HG03432 (cell line): Measurements from ENCODE around the gene SLC35C1.

Source experiments
- ATAC-seq: cut with Tn5 transposase; IDR thresholded peaks from one replicate; pipeline ENCODE4 v1.9.1; 2021; ENCODE audit warnings: mild to moderate bottlenecking, moderate library complexity; ENCODE audit not compliant: unreplicated experiment

Gene SLC35C1

GRCh38 chr11:45844822-45845578, 40.1 kb downstream of the SLC35C1 start:
- no peak for ATAC-seq

DNA sequence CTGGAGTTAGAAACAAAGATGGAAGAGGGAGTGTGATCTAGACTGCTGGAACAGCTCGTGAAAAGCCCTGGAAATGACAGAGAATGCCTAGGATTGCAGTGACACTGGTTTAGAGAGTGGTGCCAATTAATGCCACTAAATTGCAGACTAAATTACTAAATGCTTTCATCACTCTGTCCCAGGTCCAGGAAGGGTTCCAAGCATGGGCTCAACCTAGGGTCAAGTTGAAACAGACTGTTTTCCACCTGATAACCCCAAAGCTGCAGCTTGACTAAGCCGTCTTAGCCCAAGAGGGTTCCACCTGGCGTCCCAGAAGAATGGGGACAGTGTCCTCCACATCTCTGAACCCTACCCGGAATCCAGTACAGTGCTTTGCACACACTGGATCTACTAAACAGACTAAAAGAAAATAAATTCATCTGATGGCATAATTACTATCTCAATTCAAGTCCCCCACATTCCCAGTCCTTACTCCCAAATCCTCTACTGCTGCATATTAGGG, 41.3 kb downstream of the SLC35C1 start:
- ATAC-seq: no peak

- peak; percentile 95 for ATAC-seq
Measured at GRCh38 chr11:45846974-45847910, 42.3 kb downstream of the SLC35C1 start, which contains the start of gene CRY2. CRY2 (plus strand) TSS chr11:45847475; CDS start chr11:45847491, 16 bp downstream.

GRCh38 chr11:45847911-45848316, 43.0 kb downstream of the SLC35C1 start:
- peak; percentile 18 for ATAC-seq

- no peak for ATAC-seq
Measured at GRCh38 chr11:45848654-45849081, 43.7 kb downstream of the SLC35C1 start.

DNA sequence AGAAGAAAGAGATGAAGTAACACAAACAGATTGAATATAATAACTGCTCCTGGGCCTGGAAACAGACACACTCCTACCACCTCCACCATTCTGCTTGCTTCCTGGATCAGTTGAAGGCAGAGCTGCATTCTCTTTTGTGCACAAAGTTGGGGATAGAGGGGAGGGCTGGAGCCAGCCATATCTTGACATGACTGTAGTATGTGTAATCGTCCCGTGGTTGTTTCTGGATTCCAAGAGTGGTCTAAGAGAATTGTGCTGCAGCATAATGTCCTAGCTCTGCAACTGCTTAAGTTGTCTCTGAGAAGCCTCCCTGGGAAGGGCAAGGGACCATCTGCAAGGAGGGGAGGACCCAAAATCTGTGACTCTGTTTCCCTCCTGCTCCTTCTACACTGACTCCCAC, 45.5 kb downstream of the SLC35C1 start:
- no peak for ATAC-seq

DNA sequence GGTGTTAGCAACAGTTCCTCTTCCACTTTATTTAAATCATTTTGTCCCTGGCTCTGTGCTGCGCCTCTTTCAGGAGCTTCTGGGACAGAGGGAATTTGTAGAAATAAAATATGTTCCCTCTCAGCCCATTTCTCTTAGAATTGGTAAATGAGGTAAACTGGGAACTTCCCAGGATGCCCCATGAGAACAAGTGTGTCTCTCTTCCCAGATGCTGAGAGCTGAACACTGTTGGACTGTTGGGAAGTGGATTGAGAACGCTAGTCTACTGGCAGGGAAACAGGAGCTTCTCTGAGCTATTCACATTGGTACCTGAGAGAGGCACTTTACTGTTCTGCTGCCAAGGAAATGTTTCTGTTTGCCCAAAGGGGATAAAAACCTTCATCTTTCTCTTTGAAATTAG, 46.3 kb downstream of the SLC35C1 start:
- ATAC-seq: no peak

DNA sequence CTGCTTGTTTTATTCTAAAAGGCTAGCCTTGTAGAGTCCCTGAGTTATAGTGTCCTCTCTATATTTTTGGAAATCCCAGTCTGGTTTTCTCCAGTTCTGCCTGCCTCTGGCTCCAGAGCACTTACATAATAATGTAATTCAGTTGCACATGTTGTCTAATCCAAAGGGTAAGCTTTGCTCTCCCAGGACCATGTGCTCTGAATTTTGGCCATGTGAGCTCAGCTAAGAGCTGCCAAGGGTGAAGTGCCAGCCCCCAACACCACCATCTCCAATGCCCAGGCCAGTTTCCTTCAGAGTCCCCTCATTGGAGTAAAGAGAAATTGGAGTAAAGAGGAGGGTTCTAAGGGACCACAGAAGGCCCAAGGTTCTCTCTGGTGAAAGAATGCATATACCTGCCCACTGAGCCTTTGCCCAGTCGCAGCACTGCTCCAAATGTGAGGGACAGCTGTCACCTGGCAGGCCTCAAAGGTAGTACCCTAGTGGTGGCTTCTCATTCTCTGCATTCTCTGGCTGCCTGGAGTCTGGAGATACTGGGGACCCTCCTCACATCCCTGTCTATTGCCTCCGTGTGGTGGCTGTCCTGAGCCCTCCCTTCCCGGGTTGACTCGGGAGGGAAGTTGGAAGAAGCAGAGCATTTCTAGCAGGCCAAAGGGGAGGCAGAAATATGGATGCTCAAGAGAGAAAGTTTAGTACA, 47.2 kb downstream of the SLC35C1 start:
- peak; percentile 4 for ATAC-seq

DNA sequence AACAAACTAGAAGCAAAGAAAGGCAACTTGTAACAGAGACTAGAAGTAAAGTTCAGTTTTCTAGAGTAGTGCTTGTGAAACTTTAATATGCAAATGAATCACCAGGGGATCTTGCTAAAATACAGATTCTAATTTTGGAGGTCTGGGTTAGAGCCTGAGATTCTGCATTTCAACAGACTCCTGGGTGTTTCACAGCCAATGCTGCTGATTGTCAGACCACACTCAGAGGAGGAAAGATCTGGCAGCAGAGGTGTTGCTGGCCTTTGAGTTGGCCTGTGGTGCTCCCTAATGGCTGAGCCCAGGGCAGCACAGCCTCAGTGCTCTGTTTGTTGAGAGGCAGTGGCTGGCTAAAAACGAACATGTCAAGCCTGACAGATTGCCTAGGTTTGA, 47.8 kb downstream of the SLC35C1 start:
- peak; percentile 56 for ATAC-seq

- no peak for ATAC-seq
Measured at GRCh38 chr11:45853332-45854219, 48.6 kb downstream of the SLC35C1 start.

- ATAC-seq: no peak
Measured at GRCh38 chr11:45855308-45855707, 50.4 kb downstream of the SLC35C1 start.

DNA sequence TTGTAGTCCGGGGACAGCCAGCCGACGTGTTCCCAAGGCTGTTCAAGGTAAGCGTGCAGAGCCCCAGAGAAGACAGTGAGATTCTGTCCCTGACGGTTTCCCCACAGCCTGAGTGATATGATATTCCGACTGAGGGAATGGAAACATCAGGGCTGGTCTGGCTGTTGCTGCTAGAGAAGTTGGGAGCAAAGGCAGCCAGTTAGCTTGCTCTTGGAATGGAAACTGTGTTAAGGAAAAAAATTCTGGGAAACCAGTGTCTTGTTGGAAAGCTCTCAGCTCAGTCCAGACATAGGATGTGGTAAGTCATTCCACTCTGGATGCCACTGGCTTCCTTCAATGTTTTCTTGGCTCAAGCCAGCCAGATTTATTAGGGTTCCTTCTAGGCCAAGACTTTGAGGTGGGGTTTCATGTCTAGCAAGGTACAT, 51.1 kb downstream of the SLC35C1 start:
- ATAC-seq: no peak

GRCh38 chr11:45857961-45858474, 53.1 kb downstream of the SLC35C1 start:
- ATAC-seq: no peak

DNA sequence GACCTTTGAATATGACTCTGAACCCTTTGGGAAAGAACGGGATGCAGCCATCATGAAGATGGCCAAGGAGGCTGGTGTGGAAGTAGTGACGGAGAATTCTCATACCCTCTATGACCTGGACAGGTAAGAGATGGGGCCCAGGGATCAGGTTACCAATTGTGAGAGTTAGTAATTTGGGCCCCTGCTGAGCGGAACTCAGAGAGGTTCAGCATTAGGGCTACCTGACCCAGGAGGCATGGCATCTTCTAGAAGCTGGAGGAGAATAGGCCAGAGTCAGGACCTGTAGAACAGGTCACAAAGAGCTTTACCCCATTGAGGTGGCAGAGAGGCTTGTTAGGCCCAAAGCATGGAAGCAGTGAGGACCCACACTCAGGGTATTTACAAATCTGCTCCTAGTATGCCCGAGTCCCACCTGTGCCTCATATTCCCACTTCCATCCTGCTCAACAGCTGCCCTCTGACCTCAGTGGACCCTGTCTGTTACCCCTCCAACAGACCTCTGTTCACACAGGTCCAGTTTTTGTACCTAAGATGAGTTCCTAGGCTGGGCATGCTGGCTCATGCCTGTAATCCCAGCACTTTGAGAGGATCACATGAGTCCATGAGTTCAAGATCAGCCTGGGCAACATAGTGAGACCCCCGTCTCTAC, 53.9 kb downstream of the SLC35C1 start:
- ATAC-seq: no peak

GRCh38 chr11:45859661-45860140, 54.8 kb downstream of the SLC35C1 start:
- no peak for ATAC-seq

- ATAC-seq: no peak
Measured at GRCh38 chr11:45860348-45860747, 55.4 kb downstream of the SLC35C1 start.

DNA sequence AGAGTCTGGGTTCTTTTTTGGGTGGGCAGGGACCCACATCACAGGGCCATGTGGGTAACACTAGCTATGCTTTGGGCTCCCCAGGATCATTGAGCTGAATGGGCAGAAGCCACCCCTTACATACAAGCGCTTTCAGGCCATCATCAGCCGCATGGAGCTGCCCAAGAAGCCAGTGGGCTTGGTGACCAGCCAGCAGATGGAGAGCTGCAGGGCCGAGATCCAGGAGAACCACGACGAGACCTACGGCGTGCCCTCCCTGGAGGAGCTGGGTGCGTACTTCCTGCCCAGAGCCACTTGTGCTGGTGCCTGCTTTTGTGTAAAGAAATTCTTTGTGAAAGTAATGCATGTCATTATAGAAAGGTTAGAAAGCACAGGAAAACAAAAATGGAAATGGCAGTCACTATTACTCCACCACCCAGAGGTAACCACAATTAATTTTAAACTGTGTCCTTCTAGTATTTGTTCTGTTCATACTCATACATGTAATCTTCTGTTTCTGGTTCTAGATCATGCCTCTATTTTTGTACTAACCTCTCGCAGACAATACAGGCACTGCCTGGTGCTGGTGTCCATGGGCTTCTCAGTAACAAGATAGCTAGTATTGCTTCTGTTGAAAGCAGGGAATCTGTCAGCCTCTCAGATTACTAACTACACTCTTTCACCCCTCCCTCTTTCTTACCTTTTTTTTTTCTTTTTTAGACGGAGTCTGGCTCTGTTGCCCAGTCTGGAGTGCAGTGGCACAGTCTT, 56.0 kb downstream of the SLC35C1 start:
- ATAC-seq: no peak
